Activated CD8-positive, alpha-beta memory T cell treated with anti-CD3 and anti-CD28 coated beads for 36 hours (primary cell): ENCODE measurements around the gene SC5D. TPM values are rescaled to one million over a fixed set of nuclear protein-coding genes. Genes with fewer than 3 reads are reported as not detected.

Experiments used
- CTCF ChIA-PET: fragments of 350-600 bp; sonication (Branson Sonifier 250); formaldehyde crosslinking; loops from one replicate; lab custom pipeline; 2021; ENCODE audit warnings: antibody characterized with exemption; lab: Charles Lee
- POLR2A ChIA-PET: fragments of 350-600 bp; sonication (Branson Sonifier 250); formaldehyde crosslinking; loops from one replicate; lab custom pipeline; 2021; ENCODE audit warnings: antibody characterized with exemption; lab: Charles Lee
- total RNA-seq, 2 experiments: library from RNA; stranded (reverse); gene quantifications; one replicate each; pipeline ENCODE4 v1.2.3, GENCODE V29; 2021

The SC5D gene
- total RNA-seq, 2 experiments from 2014 or later: 20.1 to 22.6 TPM

DNA sequence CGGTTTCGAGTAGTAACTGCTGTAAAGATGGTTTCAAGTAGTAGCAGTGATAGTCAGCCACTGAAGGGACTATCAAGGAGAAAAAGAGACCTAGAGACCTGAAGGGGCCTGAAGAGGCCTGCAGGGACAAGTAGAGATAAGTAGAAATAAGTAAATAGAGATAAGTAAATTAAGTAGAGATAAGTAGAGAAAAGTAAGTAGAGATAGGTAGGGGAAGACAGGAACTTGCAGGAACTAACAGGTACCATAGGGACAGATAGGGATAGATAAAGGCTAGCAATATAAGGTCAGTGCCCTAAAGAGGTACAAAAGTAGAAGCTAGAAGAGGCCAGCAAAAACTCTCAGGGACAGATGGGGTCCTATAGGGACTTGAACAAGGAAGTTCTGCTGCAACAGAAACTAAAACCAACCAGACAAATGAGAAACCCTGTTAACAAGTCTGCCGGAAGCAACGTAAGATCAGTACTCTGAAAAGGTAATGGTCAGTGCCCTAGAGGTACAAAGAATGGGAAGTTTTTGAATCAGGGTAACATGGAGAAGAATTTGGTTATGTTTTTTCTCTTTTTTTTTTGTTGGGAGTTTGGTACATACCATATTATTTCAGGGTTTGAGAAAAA, 9.6 kb upstream of the SC5D start:
- CTCF ChIA-PET: no interaction called here
- POLR2A ChIA-PET: no interaction called here

GRCh38 chr11:121291319-121291718, 1.3 kb upstream of the SC5D start:
- ChIA-PET CTCF (no interaction called here), POLR2A (interaction anchor here (1.5 kb wide), 1 partner anchor 76 kb away, joined by 4 read pairs; no protein-coding TSS in a partner anchor)

GRCh38 chr11:121291896-121292494, 576 bp upstream of the SC5D start:
- CTCF ChIA-PET: interaction anchor here (0.8 kb wide), 1 partner anchor 16 kb away, joined by 3 read pairs; no protein-coding TSS in a partner anchor
- POLR2A ChIA-PET: interaction anchor here (0.6 to 1.5 kb wide), 3 partner anchors 76 to 251 kb away, joined by 3 to 4 read pairs (median 3); no protein-coding TSS in a partner anchor

DNA sequence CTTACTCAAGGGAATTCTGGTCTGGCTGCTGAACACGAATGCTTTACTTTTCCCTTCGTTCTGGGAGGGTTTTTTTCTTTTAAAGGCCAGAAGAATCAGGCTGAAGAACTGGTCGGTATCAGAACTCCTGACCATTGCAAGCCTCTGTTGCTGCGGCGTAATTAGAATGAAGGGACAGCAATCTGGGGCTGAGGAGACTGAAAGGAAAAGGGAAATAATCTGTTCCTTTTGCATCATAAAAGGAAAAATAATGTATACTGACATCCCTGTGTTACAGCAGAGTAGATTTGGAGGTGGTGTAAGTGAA, 670 bp downstream of the SC5D start:
- ChIA-PET CTCF (no interaction called here), POLR2A (no interaction called here)

DNA sequence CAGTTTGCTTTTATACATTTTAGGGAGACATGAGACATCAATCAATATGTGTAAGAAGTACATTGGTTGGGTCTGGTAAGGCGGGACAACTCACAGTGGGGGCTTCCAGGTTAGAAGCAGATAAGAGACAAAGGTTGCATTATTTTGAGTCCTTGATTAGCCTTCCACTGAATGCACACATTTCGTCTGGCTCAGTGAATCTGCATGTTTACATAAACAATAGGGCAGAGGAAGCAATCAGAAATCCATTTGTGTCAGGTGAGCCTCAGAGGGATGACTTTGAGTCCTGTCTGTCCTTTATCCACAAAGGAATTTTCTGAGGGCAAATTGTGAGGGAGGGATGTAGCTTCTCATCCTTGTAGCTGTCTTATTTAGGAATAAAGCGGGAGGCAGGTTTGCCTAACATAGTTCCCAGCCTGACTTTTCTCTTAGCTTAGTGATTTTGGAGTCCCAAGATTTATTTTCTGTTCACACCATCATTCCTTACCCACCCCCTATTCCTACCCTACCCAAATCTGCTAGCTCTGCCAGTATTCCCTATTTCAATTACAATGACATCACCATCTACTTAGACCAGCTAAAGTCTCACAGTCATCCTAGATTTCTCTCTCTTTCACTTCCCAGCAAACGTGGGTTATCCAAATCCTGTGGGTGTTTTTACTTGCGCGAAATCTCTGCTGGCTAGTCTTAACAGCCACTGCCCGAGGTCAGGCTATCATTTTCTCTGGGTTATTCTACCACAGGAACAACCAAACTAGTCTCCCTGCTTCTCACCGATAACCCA, 2.9 kb downstream of the SC5D start:
- ChIA-PET POLR2A (no interaction called here), CTCF (interaction anchor here (0.6 kb wide), 1 partner anchor 178 kb away, joined by 3 read pairs; no protein-coding TSS in a partner anchor)

- CTCF ChIA-PET: no interaction called here
- POLR2A ChIA-PET: no interaction called here
Measured at GRCh38 chr11:121297872-121298271, 5.3 kb downstream of the SC5D start.

DNA sequence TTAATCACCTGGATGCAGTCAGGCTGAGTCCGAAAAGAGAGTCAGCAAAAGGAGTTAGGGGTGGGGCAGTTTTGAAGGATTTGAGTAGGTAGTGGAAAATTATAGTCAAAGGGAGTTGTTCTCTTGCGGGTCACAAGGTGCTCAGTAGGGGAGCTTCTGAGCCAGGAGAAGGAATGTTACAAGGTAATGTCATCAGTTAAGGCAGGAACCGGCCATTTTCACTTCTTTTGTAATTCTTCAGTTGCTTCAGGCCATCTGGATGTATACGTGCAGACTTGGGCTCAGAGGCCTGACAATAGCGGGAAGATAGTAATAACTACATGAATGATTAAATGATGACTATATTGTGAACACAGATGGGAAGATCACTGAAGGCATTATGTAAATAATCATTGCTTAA, 6.2 kb downstream of the SC5D start:
- POLR2A ChIA-PET: no interaction called here
- CTCF ChIA-PET: no interaction called here

DNA sequence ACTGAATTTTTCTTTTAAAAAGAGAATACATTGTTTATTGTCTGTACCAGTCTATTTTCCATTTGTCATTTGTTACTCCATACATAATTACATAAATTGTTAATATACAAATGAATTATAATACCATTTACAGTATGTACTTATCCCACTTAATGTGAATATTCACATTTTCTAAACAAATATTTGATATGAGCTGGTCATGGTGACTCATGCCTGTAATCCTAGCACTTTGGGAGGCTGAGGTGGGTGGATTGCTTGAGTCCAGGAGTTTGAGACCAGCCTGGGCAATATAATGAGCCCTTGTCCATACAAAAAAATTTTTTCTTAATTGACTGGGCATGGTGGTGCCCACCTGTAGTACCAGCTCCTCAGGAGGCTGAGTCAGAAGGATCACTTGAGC, 6.8 kb downstream of the SC5D start:
- POLR2A ChIA-PET: no interaction called here
- CTCF ChIA-PET: no interaction called here

DNA sequence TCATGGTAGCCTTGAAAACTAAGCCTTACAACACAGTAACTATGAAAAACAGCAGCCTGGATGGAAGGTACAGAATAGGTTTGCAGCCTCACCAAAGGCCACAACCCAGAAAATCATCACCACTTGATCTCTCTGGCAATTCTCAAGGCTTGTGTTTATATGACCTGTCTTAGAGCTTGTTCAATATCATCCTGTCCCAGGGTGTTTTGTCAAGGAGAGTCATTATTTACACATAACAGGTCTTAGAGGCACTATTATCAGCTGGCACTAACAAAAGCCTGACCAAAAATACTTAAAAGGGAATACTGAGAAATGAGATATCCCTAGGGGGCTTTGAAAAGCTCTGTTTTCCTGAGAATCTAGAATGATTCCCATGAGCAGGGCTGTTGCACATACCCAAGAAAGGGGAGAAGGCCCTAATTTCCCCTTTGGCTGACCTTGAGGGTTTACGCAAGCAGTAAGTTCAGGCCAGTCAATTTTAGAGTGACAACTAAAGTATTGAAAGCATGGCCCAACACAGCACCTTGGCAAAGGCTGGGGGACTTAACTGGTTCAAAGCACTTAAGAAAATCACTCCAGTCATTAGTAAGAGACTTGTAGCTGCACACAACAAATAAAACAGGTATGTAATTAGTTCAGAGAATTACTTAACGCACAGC, 7.9 kb downstream of the SC5D start:
- CTCF ChIA-PET: no interaction called here
- POLR2A ChIA-PET: no interaction called here

GRCh38 chr11:121300972-121301699, 8.6 kb downstream of the SC5D start:
- CTCF ChIA-PET: no interaction called here
- POLR2A ChIA-PET: no interaction called here

DNA sequence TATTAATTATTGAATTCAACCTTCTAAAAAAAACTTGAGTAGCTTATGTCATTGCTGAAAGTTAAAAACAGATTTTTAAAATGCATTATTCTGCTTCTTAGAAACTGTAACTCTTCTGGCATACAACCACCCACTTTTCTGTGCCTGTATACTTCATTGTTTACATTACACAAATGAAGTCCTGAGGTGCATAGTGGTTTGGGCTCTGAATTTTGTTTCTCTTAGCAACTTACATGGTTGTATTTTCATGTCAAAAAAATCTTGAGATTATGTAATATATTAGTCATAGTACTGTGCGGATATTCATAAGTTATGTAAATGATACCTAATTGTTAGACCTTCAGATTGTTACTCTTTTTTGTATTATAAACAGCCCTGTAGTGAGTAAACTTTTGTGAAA, 12.2 kb downstream of the SC5D start:
- ChIA-PET POLR2A (no interaction called here), CTCF (no interaction called here)

DNA sequence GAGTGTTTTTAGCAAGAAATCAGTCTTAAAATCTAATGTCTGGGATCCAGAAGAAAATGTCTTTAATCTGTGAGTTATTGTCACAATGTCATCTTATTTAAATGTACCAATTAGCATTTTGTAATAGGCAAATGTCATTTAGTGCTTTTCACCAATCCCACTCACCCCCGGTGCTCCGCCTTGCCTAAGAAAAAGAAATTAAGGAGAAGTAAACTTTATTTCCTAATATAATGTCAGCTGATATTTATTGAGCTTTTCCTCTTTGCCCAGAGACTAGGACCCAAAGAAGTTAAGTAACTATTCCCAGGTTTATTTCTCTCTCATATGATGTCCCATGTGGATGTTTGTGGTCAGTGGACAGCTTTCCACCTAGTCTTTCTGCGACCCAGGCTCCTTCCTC, 16.2 kb downstream of the SC5D start:
- ChIA-PET POLR2A (no interaction called here), CTCF (no interaction called here)

- CTCF ChIA-PET: no interaction called here
Measured at GRCh38 chr11:121309688-121310087, 17.1 kb downstream of the SC5D start.

DNA sequence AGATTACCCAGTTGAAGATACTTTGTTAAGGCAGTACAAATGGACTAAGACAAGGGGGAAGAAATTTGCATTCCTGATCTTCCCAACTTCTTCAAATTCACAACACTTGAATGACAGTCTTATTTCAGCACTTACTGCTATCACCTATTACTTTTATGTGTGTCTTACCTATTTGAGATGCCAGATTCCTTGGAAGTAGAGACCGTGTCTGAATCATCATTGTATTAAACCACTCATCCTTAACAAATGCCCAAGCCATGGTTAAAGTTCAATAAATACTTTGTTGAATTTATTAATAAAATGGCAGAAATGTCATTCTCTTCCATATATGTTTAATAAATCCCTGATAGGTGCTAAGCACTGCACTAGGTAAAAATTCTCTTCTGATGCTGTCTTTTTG, 18.3 kb downstream of the SC5D start:
- POLR2A ChIA-PET: no interaction called here
- CTCF ChIA-PET: interaction anchor here (0.7 kb wide), 1 partner anchor 97 kb away, joined by 4 read pairs; no protein-coding TSS in a partner anchor

More at GRCh38 chr11:121309688-121310087, 17.1 kb downstream of the SC5D start:
- POLR2A ChIA-PET: no interaction called here

DNA sequence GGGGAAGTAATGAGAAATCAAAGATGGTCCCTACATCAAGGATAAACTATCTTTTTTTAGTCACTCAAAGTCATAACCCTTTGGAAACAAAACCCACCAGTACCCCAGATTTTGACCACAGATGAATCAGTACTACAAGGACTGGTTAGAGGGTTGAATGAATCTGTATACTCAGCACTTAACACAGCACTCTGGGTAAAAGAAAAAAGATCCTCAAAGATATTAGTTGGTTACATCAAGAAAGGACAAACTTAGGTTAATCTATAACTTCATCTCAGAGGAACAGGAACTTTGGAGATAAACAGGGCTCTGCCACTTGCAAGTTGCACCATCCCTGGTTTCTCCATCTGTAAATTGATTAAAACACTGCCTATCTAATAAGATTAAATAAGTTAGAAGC, 18.8 kb downstream of the SC5D start:
- CTCF ChIA-PET: no interaction called here
- POLR2A ChIA-PET: no interaction called here

DNA sequence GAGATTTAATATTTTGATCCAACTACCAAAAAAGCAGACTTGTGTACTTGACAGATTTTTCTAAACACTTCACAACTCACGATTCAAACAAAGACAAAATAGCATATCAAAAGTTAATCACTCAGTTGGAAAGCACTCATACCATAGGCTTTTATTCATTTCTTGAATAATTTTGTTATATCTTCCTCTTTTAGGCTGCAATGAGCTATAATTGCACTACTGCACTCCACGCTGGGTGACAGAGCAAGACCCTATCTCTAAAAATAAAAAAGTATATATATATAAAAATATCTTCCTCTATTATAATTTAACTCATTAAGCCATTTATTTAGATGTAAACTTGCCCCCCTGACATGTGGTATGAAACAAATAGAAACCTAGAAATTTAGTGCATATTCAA, 19.9 kb downstream of the SC5D start:
- ChIA-PET POLR2A (no interaction called here), CTCF (no interaction called here)

DNA sequence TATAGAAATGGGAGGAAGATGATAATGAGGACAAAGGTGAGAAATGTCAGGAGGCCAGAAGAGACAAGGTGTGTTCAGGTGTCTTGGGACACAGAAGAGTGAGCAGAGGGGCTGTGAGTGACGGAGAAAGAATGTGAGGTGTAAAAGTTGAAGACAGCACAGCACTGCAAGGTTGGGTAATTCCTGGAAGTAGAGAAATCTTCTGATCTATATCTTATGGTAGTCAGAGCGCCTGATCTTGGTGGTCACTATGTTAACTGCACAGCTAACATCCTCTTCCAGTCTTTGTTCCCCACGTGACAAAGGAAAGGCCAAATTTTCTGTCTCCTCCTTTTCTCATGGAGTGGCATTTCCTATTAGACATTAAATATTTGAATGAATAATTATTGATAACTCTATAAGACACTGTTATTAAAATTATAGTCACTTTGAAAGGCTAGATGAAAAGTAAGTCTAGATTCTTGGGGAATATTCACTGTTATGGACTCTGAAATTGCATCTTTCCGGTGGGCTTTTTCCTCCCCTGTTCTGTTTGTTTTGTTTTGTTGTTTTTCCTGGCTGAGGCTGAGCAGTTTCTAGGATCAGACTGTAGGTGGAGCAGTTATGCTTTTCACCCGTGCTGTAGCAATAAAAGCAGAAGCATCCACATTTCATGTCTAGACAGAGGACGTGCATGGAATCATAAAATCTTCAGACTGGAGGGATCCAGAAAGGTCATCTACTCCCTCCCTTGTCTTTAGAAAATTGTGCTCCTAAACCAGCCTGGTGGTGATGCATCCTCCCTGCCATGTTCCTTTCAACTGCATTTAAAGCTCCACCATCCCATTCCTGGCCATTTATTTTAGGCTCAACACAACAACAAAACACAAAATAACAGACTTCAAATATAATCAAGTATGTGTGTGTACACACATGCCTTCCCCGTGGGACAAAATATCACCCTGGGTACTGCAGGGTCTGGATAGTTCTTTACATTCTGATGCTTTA, 26.6 kb downstream of the SC5D start:
- ChIA-PET CTCF (interaction anchor here (0.6 to 2.1 kb wide), 2 partner anchors 272 to 310 kb away, joined by 3 to 9 read pairs; no protein-coding TSS in a partner anchor), POLR2A (no interaction called here)

DNA sequence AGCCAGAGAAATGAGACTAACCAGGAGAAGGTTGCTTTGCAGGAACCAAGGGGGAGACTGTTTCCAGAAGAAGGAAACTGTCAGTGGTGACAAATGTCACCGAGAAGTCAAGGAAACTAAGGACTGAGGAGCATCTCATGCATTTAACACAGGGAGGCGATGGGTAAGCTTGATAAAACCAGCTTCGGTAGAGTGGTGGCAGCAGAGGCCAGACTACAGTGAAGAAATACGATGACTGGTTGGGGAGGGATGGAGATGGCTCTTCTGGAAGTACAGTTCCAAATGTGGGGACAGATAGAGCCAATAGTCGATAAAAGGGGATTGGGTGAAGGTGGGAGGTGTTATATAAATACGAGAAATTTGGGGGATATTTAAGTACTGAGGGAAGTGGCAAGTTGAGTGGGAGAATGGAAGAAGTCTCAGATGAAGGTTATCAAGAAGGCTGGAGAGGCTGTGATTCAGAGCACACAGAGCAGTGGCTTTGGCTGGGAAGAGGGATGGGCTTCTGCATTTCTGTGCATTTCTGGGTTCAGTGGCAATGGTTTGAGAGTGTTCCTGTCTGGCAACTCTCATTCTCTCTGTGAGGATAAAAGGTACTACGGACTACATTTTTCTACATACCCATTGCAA, 29.2 kb downstream of the SC5D start:
- ChIA-PET POLR2A (no interaction called here), CTCF (interaction anchor here (0.7 kb wide), 1 partner anchor 268 kb away, joined by 3 read pairs; no protein-coding TSS in a partner anchor)
